A549 (cell line): ENCODE data around the gene ZNF582. TPM values are rescaled to one million over a fixed set of nuclear protein-coding genes. Genes with fewer than 3 reads are reported as not detected.

Experiments used
- ATAC-seq, 2 experiments: fragments of 200-7000 bp in 1 of 2; fragments of >200 bp in 1 of 2; cut with Nextera tagmentation in 1 of 2; cut with Tn5 transposase in 1 of 2; 3 replicates each; pipeline versions ENCODE4 v1.8.0 to v1.9.1; 2018 to 2020; ENCODE audit warnings: mild to moderate bottlenecking in 1 of 2, moderate library complexity in 1 of 2
- CTCF ChIA-PET: fragments of 300-600 bp; sonication (Branson Sonifier 250); formaldehyde crosslinking; extraction: SDS; loops from one replicate; lab custom pipeline; 2021; ENCODE audit warnings: antibody characterized with exemption, inconsistent platforms; lab: Yijun Ruan, JAX
- POLR2A ChIA-PET: fragments of 350-600 bp; formaldehyde crosslinking; extraction: SDS; loops from one replicate; lab custom pipeline; 2021; ENCODE audit warnings: antibody characterized with exemption, inconsistent platforms; lab: Yijun Ruan, JAX
- DNase-seq, 2 experiments: peaks; one replicate each; pipeline versions ENCODE4 v3.0.0 to v3.0.0-alpha.2; 2011 to 2016; ENCODE audit warnings: low read depth in 1 of 2, low spot score in 1 of 2
- FAIRE-seq: peaks from 2 replicates; lab custom pipeline; 2011; peaks lifted over from hg19 to GRCh38; lab: Jason Lieb, UNC
- H3K27ac ChIP-seq, 2 experiments: fragments of >200 bp; sonication (Bioruptor Twin); formaldehyde crosslinking; 3 replicates each; pipeline ENCODE4 v1.5.1; 2016 to 2017
- H3K4me1 ChIP-seq: fragments of >200 bp; sonication (Bioruptor Twin); formaldehyde crosslinking; 3 replicates; pipeline ENCODE4 v1.6.1; 2016
- H3K4me2 ChIP-seq: fragments of >200 bp; sonication (Bioruptor Twin); formaldehyde crosslinking; 3 replicates; pipeline ENCODE4 v1.6.1; 2016
- H3K4me3 ChIP-seq: fragments of >200 bp; sonication (Bioruptor Twin); formaldehyde crosslinking; 3 replicates; pipeline ENCODE4 v1.5.1; 2016
- H3K9me3 ChIP-seq: fragments of >200 bp; sonication (Bioruptor Twin); formaldehyde crosslinking; 3 replicates; pipeline ENCODE4 v1.6.1; 2016
- BHLHE40 ChIP-seq: IDR thresholded peaks from 2 replicates; pipeline ENCODE4 v1.6.1; 2012; ENCODE audit warnings: low read depth, low read length, inconsistent platforms
- CBX2 ChIP-seq: fragments of 200-600 bp; sonication (generic); IDR thresholded peaks from 2 replicates; pipeline ENCODE4 v1.6.1; 2016; ENCODE audit warnings: low read depth, mild to moderate bottlenecking, borderline replicate concordance
- CHD4 ChIP-seq: fragments of 200-600 bp; sonication (generic); IDR thresholded peaks from 2 replicates; pipeline ENCODE4 v1.6.1; 2016; ENCODE audit warnings: antibody characterized with exemption, mild to moderate bottlenecking, borderline replicate concordance
- FOSL2 ChIP-seq, 2 experiments: fragments of 450-650 bp in 1 of 2; fragments of >200 bp in 1 of 2; sonication (Bioruptor Twin) in 1 of 2; formaldehyde crosslinking; IDR thresholded peaks; 2 replicates each; pipeline versions ENCODE4 v1.5.0 to v1.6.1; 2016 to 2020; ENCODE audit warnings: mild to moderate bottlenecking in 1 of 2, moderate library complexity in 1 of 2
- GATA3 ChIP-seq: IDR thresholded peaks from 2 replicates; pipeline ENCODE4 v1.6.1; 2012; ENCODE audit warnings: borderline replicate concordance
- HEYL ChIP-seq: fragments of 250-450 bp; sonication (Bioruptor Pico); IDR thresholded peaks from 2 replicates; pipeline ENCODE4 v1.8.0; 2021; ENCODE audit warnings: mild to moderate bottlenecking, moderate library complexity
- HOXB5 ChIP-seq: fragments of 250-450 bp; sonication (Bioruptor Pico); IDR thresholded peaks from 2 replicates; pipeline ENCODE4 v1.5.0; 2020; ENCODE audit warnings: mild to moderate bottlenecking, moderate library complexity
- KDM1A ChIP-seq: fragments of 200-600 bp; sonication (generic); IDR thresholded peaks from 2 replicates; pipeline ENCODE4 v1.6.1; 2016; ENCODE audit warnings: low read depth, mild to moderate bottlenecking
- KDM5A ChIP-seq: fragments of 200-600 bp; sonication (generic); IDR thresholded peaks from 2 replicates; pipeline ENCODE4 v1.6.1; 2016; ENCODE audit warnings: antibody characterized with exemption, mild to moderate bottlenecking
- MAFK ChIP-seq: fragments of 450-650 bp; IDR thresholded peaks from 2 replicates; pipeline ENCODE4 v1.6.1; 2014; ENCODE audit not compliant: partially characterized antibody
- MAZ ChIP-seq: fragments of 150-350 bp; IDR thresholded peaks from 2 replicates; pipeline ENCODE4 v1.6.1; 2014; ENCODE audit warnings: antibody characterized with exemption, low read depth, low read length, borderline replicate concordance
- NR3C1 ChIP-seq: fragments of >200 bp; sonication (Bioruptor Twin); formaldehyde crosslinking; IDR thresholded peaks from 3 replicates; pipeline ENCODE4 v1.6.1; 2017
- POLR2AphosphoS2 ChIP-seq: conservative IDR thresholded peaks from 2 replicates; pipeline ENCODE4 v1.6.1; 2012; ENCODE audit warnings: low read length, improper control_type of control experiment, inconsistent platforms
- SMC3 ChIP-seq: fragments of >200 bp; sonication (Bioruptor Twin); formaldehyde crosslinking; IDR thresholded peaks from 3 replicates; pipeline ENCODE4 v1.6.1; 2018; ENCODE audit warnings: inconsistent platforms
- ZC3H11A ChIP-seq: fragments of 450-650 bp; IDR thresholded peaks from 2 replicates; pipeline ENCODE4 v1.6.1; 2014; ENCODE audit warnings: antibody characterized with exemption, mild to moderate bottlenecking
- ZNF302 ChIP-seq: fragments of 250-450 bp; sonication (Bioruptor Pico); IDR thresholded peaks from 2 replicates; pipeline ENCODE4 v1.9.0; 2021; ENCODE audit warnings: inconsistent platforms, mild to moderate bottlenecking, moderate library complexity
- WGBS: methylation state at CpG from one replicate; pipeline ENCODE4 v1.1.6; 2017; ENCODE audit errors: missing lambda C conversion rate; 5-methylcytosine and 5-hydroxymethylcytosine counted together
- polyA plus RNA-seq, 4 experiments: library from polyadenylated mRNA; depleted of rRNA in 3 of 4; stranded (reverse); fragments of >200 nt; fragmentation: RNase III in 1 of 4; extraction: RNeasy Plus Mini Kit Qiagen cat#74134 plus additional on column Dnase treatment in 1 of 4; gene quantifications; 2 replicates in 3 of 4; 3 replicates in 1 of 4; pipeline ENCODE4 v1.2.3, GENCODE V29; 2011 to 2017
- TF ChIP-seq, protein P1 (sequence below): fragments of 250-450 bp; sonication (Bioruptor Pico); IDR thresholded peaks from 2 replicates; pipeline ENCODE4 v1.5.0; 2021; ENCODE audit warnings: mild to moderate bottlenecking, moderate library complexity, borderline replicate concordance
- TF ChIP-seq, protein P2 (sequence below): IDR thresholded peaks from 2 replicates; pipeline ENCODE4 v1.6.1; 2012
- TF ChIP-seq, protein P3 (sequence below): fragments of >200 bp; sonication (Bioruptor Twin); formaldehyde crosslinking; IDR thresholded peaks from 3 replicates; pipeline ENCODE4 v1.5.1; 2016
- TF ChIP-seq, protein P4 (sequence below): IDR thresholded peaks from 2 replicates; pipeline ENCODE4 v1.6.1; 2012

ZNF582 gene
- polyA plus RNA-seq, 2 of the 4 experiments (the other 2 are of a cell fraction), result 1.0 to 3.2 TPM

DNA sequence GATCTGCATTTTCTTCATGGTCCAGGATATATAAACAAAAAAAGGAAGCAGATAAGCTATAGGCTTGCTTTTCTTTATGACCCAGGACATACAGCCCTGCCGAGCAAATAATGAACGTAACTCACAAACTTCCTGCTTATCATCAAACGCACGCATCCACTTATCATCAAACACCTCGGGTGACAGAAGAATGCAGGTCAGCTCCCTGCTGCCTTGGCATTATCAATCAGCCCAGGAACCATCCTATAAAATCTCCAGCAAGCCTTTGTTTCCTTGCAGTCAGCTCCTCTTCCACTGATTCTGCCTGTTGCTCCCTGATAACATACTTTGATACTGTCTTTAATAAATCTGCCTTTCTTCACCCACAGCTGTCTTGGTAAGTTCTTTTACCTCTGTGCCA is 5.5 kb upstream of the ZNF582 start (continued):
- TF ChIP-seq, protein P1, sequence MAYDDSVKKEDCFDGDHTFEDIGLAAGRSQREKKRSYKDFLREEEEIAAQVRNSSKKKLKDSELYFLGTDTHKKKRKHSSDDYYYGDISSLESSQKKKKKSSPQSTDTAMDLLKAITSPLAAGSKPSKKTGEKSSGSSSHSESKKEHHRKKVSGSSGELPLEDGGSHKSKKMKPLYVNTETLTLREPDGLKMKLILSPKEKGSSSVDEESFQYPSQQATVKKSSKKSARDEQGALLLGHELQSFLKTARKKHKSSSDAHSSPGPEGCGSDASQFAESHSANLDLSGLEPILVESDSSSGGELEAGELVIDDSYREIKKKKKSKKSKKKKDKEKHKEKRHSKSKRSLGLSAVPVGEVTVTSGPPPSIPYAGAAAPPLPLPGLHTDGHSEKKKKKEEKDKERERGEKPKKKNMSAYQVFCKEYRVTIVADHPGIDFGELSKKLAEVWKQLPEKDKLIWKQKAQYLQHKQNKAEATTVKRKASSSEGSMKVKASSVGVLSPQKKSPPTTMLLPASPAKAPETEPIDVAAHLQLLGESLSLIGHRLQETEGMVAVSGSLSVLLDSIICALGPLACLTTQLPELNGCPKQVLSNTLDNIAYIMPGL (CRISPR knock-in tag), result no peak
- TF ChIP-seq, all 56 proteins: peak for 0

DNA sequence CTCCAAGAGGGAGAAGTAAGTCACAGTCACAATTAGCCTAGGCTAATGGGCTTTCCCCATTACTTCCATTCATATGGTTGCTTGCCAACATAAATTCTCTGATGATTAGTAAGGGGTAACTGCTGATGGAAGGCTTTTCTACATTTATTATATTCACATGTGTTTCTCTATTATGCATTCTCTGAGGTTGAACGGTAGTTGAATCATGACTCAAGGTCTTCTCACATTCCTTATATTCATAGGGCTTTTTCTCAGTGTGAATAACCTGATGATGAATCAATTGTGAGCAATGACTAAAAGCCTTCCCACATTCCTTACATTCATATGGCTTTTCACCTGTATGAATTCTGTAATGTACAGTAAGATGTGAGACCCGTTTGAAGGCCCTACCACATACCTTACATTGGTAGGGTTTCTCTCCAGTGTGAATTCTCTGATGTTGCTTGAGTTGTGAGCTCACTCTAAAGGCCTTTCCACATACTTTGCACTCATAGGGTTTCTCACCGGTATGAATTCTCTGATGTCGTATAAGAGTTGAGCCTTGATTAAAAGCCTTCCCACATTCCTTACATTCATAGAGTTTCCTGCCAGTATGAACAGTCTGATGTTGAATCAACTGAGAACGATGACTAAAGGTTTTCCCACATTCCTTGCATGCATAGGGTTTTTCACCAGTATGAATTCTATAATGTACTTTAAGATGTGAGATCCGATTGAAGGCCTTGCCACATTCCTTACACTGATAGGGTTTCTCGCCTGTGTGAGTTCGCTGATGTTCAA is 9.3 kb downstream of the ZNF582 start:
- no peak for TF ChIP-seq ZC3H11A
- TF ChIP-seq HEYL (CRISPR knock-in tag), result no peak
- no peak for TF ChIP-seq SMC3
- TF ChIP-seq KDM5A, result no peak
- TF ChIP-seq, protein P2, sequence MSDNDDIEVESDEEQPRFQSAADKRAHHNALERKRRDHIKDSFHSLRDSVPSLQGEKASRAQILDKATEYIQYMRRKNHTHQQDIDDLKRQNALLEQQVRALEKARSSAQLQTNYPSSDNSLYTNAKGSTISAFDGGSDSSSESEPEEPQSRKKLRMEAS, result no peak
- TF ChIP-seq HOXB5, result no peak
- no peak for TF ChIP-seq NR3C1
- no peak for TF ChIP-seq BHLHE40
- no peak for TF ChIP-seq MAFK
- TF ChIP-seq, protein P3, sequence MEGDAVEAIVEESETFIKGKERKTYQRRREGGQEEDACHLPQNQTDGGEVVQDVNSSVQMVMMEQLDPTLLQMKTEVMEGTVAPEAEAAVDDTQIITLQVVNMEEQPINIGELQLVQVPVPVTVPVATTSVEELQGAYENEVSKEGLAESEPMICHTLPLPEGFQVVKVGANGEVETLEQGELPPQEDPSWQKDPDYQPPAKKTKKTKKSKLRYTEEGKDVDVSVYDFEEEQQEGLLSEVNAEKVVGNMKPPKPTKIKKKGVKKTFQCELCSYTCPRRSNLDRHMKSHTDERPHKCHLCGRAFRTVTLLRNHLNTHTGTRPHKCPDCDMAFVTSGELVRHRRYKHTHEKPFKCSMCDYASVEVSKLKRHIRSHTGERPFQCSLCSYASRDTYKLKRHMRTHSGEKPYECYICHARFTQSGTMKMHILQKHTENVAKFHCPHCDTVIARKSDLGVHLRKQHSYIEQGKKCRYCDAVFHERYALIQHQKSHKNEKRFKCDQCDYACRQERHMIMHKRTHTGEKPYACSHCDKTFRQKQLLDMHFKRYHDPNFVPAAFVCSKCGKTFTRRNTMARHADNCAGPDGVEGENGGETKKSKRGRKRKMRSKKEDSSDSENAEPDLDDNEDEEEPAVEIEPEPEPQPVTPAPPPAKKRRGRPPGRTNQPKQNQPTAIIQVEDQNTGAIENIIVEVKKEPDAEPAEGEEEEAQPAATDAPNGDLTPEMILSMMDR, result no peak
- no peak for TF ChIP-seq CHD4
- no peak for TF ChIP-seq MAZ
- TF ChIP-seq KDM1A, result no peak
- TF ChIP-seq ZNF302, result no peak
- no peak for TF ChIP-seq CBX2
- no peak for TF ChIP-seq GATA3
- TF ChIP-seq, protein P4, sequence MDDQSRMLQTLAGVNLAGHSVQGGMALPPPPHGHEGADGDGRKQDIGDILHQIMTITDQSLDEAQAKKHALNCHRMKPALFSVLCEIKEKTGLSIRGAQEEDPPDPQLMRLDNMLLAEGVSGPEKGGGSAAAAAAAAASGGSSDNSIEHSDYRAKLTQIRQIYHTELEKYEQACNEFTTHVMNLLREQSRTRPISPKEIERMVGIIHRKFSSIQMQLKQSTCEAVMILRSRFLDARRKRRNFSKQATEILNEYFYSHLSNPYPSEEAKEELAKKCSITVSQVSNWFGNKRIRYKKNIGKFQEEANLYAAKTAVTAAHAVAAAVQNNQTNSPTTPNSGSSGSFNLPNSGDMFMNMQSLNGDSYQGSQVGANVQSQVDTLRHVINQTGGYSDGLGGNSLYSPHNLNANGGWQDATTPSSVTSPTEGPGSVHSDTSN, result no peak
- TF ChIP-seq POLR2AphosphoS2, result no peak
- TF ChIP-seq FOSL2 (IDR thresholded peaks at IDR 0.05), result no peak
- TF ChIP-seq FOSL2 (CRISPR knock-in tag; IDR thresholded peaks at IDR 0.05), result no peak
- H3K4me1 ChIP-seq, result no peaks in the 10 kb centered on the region
- H3K4me3 ChIP-seq, result no peak overlapping the region
- ATAC-seq, result no peak
- peaks cover 75% of the 10 kb centered on the region for H3K9me3 ChIP-seq
- no peak for FAIRE-seq
- no peak for DNase-seq
- H3K4me2 ChIP-seq, result no peak overlapping the region
- WGBS, result 32% methylated on average over 8 of the region's 8 CpGs
- POLR2A ChIA-PET, result no interaction called here
- H3K27ac ChIP-seq, result no peak overlapping the region
- CTCF ChIA-PET, result no interaction called here
